SK-MEL-5 (cell line): ENCODE data around the gene CFAP161. TPM values are rescaled to one million over a fixed set of nuclear protein-coding genes. Genes with fewer than 3 reads are reported as not detected.
A peak's percentile ranks its signal among the peaks of the same experiment; 100 is the strongest.

Source experiments
- DNase-seq: peaks from one replicate; pipeline ENCODE4 v3.0.0-alpha.2; 2016; ENCODE audit warnings: low read depth, low spot score
- in situ Hi-C: cut with HindIII; loops from 2 replicates; pipeline ENCODE4 v1.10.0; 2016; ENCODE audit warnings: low sequenced_read_pairs, high pct_unique_total_duplicates, low pct_unique_long_range_greater_than_20kb
- polyA plus RNA-seq, 2 experiments: library from polyadenylated mRNA; depleted of rRNA; stranded (reverse); fragments of >200 nt; gene quantifications; 2 replicates each; pipeline ENCODE4 v1.2.3, GENCODE V29; 2015
- total RNA-seq: library from RNA; depleted of rRNA; stranded (reverse); fragments of >200 nt; shearing (Covaris generic); gene quantifications from 2 replicates; pipeline ENCODE4 v1.2.3, GENCODE V29; 2014; rRNA removed

The CFAP161 gene, protein sequence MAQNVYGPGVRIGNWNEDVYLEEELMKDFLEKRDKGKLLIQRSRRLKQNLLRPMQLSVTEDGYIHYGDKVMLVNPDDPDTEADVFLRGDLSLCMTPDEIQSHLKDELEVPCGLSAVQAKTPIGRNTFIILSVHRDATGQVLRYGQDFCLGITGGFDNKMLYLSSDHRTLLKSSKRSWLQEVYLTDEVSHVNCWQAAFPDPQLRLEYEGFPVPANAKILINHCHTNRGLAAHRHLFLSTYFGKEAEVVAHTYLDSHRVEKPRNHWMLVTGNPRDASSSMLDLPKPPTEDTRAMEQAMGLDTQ
- total RNA-seq: 0.21 and 0.29 TPM in 2 replicates
- 0.17 TPM in 1 of 2 replicates, not detected in the other for polyA plus RNA-seq (2015; cell fraction: cytosol; rRNA removed)
- polyA plus RNA-seq (2015; cell fraction: nucleus; rRNA removed): 0.37 TPM in 1 of 2 replicates, not detected in the other

- DNase-seq: peak; percentile 26
- in situ Hi-C loops: no loop called here
Measured at GRCh38 chr15:81133782-81134461, at the start of gene CFAP161. CFAP161 (plus strand) TSS chr15:81134270; CDS start chr15:81134330, 60 bp downstream.

DNA sequence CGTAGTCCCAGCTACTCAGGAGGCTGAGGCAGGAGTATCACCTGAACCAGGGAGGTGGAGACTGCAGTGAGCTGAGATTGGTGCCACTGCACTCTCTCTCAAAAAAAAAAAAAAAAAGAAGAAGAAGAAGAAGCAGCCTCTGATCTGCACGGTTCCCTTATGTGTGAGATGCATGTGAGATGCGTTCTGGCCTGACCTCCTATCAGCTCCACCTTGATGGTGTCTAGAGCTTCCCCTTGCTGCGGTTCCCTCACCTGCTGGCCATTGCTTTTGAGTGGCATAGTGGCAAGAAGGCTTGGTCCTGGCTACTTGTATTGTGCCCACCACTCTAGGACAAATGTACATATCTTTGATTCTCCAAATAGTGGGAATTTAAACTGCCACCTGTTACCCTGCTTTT, 49.4 kb upstream of the CFAP161 start:
- DNase-seq: no peak
- in situ Hi-C loops: no loop called here

DNA sequence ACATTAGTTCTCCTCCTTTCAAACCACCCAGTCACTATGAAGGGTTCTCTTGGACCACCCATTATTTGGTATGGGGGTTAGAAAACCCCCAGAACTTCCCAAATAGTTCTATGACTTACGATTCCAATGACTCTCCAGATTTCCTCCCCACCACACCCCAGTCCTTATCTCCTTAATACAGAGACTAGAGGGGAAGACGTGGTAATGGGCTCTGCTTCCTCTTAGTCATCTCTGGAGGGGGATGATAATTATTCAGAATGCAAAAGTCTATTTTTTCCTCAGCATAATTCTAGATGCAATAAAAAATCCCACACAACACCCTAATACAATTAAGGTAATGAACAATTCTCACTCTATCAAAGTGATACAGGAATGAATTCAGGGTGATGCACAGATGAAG, 48.9 kb upstream of the CFAP161 start:
- no peak for DNase-seq
- in situ Hi-C loops: no loop called here

GRCh38 chr15:81085898-81086297, 48.2 kb upstream of the CFAP161 start:
- in situ Hi-C loops: no loop called here
- no peak for DNase-seq

- in situ Hi-C loops: no loop called here
- DNase-seq: no peak
Measured at GRCh38 chr15:81087066-81087465, 47.0 kb upstream of the CFAP161 start.

DNA sequence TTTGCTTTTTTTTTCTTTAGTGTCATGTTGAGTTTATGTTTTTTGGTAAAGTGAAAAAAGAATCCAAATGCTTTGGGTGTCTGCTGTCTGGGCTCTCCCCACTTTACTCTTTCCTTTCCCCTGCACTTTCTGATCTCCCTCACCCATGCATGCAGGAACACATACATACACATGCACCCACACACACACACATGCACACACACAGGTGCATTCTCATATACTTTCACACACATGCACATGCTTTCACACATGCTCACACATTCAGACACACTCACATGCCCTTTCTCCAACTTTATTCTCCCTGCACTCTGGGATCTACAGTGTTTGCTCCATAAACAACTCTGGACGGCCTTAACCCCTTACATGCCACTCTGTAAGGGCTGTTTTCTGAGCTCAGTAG, 46.4 kb upstream of the CFAP161 start:
- no peak for DNase-seq
- in situ Hi-C loops: no loop called here

DNA sequence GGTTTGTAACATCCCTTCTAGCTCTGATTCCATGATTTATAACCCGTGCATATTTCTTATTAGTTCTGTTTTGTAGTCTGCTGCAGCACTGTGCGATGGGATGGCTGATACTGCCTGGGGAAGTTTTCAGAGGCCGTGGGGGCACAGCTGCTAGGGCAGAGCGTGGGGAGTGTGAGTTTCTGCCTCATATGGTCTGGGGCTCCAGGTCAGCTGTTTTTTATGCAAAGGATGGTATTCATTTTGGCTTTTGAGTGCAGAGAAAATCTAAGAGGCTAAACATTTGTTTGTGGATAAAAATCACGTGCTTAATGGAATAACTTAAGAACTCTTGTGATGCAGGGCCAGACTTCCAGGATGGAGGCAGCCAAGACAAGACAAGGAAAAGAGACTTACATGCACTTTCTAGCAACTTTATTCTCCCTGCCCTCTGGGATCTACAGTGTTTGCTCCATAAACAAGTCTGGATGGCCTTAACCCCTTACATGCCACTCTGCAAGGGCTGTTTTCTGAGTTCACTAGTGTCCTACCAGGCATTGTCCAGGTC, 45.5 kb upstream of the CFAP161 start:
- no peak for DNase-seq
- in situ Hi-C loops: no loop called here

DNA sequence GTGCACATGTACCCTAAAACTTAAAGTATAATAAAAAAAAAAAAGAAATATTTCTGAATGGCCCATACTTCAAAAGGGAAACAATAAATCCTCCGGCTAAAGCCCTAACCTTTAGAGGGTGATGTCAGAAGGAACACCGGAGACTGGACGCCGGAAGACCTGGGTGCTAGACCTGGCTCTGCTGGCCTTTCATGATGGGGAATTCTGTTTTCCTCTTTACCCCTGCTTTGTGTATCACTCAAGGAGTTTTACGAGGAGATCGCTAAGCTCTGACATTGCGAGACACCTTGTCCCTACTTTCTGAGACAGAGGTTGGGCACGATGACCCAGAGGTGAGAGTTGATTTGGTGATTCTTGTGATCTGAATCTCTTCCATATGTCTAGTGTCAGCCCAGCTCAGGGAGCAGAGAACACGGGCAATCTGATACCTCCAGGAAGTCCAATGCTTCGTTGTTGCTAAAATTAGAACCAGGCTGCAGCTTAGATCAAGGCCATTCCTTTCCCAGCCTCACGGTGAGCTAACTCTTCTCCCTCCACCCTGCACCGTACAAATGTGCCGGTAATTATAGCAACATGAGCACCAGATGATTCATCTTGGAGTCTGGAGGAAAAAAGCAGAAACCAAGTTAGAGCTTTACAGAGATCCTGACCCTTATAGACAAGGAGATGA, 42.0 kb upstream of the CFAP161 start:
- in situ Hi-C loops: no loop called here
- peak; percentile 23 for DNase-seq

- in situ Hi-C loops: no loop called here
- DNase-seq: peak; percentile 46
Measured at GRCh38 chr15:81092559-81092902, 41.5 kb upstream of the CFAP161 start.

DNA sequence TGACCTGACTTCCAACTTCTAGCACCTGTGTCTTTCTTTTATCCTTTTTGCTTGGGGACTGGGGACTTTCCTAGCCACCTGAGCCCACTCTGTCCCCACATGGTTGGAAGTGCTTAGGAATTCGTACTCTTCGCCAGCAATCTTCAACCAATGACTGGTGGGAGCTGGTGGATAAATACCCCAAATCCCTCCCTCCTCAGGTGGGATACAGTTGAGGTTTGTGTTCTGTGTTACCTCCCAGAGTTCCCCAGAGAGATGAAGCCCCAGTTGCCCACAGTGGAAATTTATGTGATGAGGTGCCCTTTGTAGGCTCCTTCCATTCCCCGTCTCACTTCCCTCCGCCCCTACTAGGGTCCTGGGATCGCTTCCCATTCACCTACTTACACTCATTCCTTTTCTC, 40.1 kb upstream of the CFAP161 start:
- no peak for DNase-seq
- in situ Hi-C loops: no loop called here

DNA sequence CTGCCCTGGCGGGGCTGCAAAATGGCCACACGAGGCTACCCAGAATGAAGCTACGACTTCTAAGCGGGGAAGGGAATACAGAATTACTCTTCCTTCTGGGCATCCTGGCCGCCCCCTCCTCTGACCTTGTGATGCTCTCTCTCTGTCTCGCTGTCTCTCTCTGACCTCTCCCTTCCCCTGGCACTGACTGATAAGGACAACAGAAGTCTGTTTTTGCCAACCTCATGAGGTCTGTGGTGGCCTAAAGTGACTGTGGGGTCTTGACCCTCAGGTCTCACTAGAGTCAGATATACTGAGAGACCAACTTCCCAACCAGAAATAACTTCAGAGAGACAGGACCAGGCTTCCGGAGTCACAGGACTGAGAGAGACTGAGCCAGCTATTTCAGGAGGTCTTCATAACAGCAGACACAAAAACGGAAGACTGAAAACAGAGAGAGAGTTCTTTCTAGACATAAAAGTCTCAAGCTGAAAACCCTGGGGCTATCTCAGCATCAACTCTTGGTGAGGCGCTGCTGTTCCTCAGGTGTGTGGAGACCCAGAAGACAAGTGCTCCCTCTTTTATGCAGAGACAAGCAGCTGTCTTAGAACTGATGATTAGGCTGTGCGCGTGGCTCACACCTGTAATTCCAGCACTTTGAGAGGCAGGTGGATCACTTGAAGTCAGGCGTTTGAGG, 38.2 kb upstream of the CFAP161 start:
- peak; percentile 7 for DNase-seq
- in situ Hi-C loops: no loop called here

DNA sequence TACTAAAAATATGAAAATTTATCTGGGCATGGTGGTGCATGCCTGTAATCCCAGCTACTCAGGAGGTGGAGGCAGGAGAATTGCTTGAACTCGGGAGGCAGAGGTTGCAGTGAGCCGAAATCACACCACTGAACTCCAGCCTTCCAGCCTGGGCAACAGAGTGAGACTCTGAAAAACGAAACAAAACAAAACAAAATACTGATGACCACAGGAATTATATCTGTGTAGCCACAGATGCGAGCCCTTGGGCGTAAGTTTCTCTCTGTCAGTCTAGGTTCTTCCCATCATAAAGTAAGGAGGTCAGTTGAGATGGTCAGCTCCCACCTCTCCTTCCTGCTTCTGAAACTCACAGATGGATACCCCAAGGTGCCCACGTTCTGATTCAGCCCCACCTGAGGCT, 37.7 kb upstream of the CFAP161 start:
- DNase-seq: no peak
- in situ Hi-C loops: no loop called here

DNA sequence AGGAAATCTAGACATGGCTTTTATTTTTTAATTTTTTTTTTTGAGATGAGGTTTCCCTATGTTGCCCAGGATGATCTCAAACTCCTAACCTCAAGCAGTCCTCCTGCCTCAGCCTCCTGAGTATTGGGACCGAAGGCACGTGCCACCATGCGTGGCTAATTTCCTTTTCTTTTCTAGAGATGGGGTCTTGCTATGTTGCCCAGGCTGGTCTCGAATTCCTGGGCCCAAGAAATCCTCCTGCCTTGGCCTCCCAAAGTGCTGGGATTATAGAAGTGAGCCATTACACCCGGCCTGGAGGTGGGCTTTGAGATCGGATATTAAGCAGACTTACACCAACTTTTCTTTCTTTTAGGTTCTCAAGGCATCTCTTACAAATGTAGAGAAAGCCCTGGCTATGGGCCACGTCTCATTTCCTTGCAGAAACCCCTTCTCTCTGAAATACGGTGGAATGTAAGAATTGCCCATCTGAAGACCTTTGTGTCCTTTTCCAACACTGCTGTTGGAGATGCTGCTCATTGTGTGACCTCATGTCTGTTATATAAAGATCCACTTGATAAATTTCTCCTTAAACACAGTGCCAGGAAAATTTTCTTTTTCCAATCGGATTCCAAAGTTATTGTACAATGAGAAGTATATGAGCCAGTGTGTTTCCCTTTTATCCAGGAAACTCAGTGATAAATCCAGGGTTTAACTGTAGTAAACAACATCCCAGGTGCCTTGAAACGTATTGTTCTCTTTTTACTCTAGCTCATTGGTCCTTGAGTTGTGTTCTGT, 36.8 kb upstream of the CFAP161 start:
- no peak for DNase-seq
- in situ Hi-C loops: no loop called here

DNA sequence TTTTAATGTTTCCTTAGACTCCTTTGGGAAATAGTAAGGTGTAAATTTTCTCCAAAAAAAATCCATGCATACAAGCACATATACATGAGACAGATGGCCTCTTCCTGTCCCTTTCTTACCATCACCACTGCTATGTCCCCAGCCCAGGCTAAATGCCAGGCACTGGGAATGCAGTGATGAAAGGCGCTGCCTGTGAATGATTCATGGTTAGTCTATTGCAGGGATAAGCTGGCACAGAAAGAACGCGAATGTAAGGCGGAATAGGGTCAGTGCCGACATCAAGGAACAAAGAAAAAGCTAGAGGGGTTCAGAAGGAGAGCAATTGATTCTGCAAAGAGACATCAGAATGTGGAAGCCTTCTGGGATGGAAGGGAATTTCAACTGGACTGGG, 36.2 kb upstream of the CFAP161 start:
- no peak for DNase-seq
- in situ Hi-C loops: no loop called here

DNA sequence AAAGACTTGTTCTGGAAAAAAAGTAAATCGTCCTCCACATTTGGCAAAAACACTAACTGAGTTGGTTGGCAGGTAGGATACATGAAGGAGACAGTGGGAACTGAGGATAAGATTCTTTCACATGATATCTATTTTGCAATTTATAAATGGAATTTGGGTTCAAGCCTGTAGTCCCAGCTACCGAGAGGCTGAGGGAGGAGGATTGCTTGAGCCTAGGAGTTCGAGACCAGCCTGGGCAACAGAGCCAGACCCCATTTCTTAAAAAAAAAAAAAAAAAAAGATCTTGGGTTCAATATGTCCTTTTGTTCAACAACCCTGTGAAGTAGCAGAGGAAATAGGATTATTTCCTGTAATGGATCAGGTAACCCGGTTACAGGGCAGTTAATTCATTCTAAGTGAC, 35.7 kb upstream of the CFAP161 start:
- in situ Hi-C loops: no loop called here
- no peak for DNase-seq

DNA sequence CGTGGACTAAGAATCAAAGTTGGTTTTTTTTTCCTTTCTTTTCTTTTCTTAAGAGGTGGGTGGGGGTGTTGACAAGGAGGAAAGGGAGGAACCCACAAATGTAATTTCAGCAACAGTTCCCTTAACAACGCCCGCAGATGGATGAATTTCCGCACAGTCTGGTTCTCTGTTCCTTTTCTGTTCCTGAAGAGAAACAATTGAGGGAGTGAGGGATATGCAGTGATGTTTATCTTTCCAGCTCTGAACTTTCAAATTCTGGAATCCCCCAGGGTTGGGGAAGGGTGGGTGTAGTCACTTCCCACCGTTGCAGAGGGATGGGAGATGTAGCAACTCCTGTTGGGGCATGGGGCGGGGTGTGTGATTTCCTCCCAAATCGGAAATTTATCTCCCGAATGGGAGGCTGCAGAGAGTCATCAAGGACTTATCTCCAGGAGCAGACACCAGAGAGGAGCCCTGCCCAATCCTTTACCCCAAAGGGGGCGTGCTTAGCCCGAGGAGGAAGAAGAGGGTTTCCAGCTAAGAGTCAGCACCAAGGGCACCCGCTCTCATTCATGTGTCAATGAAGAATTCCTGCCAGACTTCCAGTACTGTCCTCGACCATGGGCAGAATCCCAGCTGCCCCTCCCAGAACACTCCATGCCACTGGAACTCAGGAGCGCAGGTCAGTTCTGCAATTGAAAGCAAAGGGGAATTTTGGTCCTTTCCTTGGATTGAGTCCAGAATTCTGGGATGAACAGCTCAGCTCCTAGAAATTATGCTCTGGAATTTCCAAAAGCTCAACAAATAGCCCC, 35.0 kb upstream of the CFAP161 start:
- no peak for DNase-seq
- in situ Hi-C loops: no loop called here
